Mononuclear cell (primary cell): ENCODE results near the gene ELF3. TPM values are rescaled to one million over a fixed set of nuclear protein-coding genes. Genes with fewer than 3 reads are reported as not detected.
"Not testable (repeated sequence)": the region's sequence is repeated elsewhere in the genome, so short reads cannot be mapped to it uniquely, and the experiment has no call there.

Experiments used
- H3K27me3 ChIP-seq: 2 replicates; pipeline ENCODE4 v1.6.0; 2011; ENCODE audit warnings: low read length, control low read depth; ENCODE audit not compliant: insufficient read depth
- H3K4me1 ChIP-seq: 2 replicates; pipeline ENCODE4 v1.5.1; 2011; ENCODE audit warnings: mild to moderate bottlenecking, low read length, control low read depth; ENCODE audit not compliant: insufficient read depth
- H3K4me3 ChIP-seq: 2 replicates; pipeline ENCODE4 v1.5.1; 2011; ENCODE audit warnings: mild to moderate bottlenecking, low read length, moderate library complexity
- H3K9me3 ChIP-seq: 2 replicates; pipeline ENCODE4 v1.5.1; 2011; ENCODE audit warnings: low read depth, mild to moderate bottlenecking, control low read depth, low read length
- total RNA-seq: library from RNA; depleted of rRNA; stranded (reverse); fragments of >200 nt; gene quantifications from one replicate; pipeline ENCODE4 v1.2.3, GENCODE V29; 2012

The ELF3 gene
- total RNA-seq, 1 donor, result 2.8 TPM

GRCh38 chr1:202016811-202017748 lies 6.7 kb downstream of the ELF3 start:
- Histone ChIP-seq H3K9me3 (no peaks in the 10 kb centered on the region), H3K27me3 (no peaks in the 10 kb centered on the region), H3K4me1 (no peaks in the 10 kb centered on the region), H3K4me3 (no peak overlapping the region)

- Histone ChIP-seq H3K4me1 (no peaks in the 10 kb centered on the region), H3K9me3 (no peaks in the 10 kb centered on the region), H3K27me3 (no peaks in the 10 kb centered on the region), H3K4me3 (no peak overlapping the region)
These were observed 7.5 kb downstream of the ELF3 start for GRCh38 chr1:202017749-202018467.

DNA sequence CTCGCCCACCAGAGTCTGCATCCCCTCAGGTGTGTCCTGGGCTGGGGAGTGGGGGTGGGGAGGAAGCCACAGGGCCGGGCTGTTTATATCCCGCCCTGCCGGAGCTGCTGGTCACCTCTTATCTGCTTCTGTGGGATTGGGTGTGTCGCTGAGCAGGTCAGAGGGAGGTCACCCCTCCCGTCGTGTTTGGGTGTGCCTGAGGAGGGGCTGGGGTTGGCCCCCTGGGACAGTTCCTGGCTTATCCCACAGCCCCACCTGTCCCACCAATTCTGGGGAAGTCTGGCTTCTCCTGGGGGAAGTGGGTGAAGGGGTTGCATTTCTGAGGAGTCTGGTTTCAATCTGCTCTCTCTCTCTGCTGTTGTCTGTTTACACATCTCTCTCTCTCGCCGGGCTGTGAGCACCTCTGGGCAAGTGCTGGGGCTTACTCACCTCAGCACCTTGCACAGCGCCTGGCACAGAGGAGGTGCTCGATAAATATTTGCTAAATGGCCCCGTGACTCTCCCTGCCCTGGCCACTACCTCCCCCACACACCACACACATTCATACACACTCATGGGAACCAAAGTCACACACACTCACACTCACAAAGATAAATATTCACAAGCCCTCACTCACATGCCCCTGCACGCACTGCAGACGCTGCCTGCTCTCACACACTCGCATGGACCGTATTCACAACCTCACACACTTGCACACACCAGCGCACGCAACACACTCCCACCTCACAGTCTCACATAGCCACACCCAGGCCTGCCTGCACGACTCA lies 8.3 kb downstream of the ELF3 start:
- H3K4me1 ChIP-seq, result no peaks in the 10 kb centered on the region
- H3K4me3 ChIP-seq, result no peak overlapping the region
- H3K9me3 ChIP-seq, result no peaks in the 10 kb centered on the region
- no peaks in the 10 kb centered on the region for H3K27me3 ChIP-seq

GRCh38 chr1:202019235-202019558 lies 8.8 kb downstream of the ELF3 start:
- not testable (repeated sequence) for H3K27me3 ChIP-seq, H3K4me3 ChIP-seq, H3K9me3 ChIP-seq, H3K4me1 ChIP-seq

GRCh38 chr1:202023001-202023433 lies 12.6 kb downstream of the ELF3 start:
- H3K27me3 ChIP-seq, result no peaks in the 10 kb centered on the region
- H3K4me3 ChIP-seq, result no peak overlapping the region
- H3K4me1 ChIP-seq, result no peaks in the 10 kb centered on the region
- no peaks in the 10 kb centered on the region for H3K9me3 ChIP-seq

GRCh38 chr1:202029171-202029665 lies 18.8 kb downstream of the ELF3 start:
- H3K27me3 ChIP-seq, result no peaks in the 10 kb centered on the region
- no peaks in the 10 kb centered on the region for H3K9me3 ChIP-seq
- no peak overlapping the region for H3K4me3 ChIP-seq
- H3K4me1 ChIP-seq, result no peaks in the 10 kb centered on the region

- H3K9me3 ChIP-seq, result no peaks in the 10 kb centered on the region
- H3K4me3 ChIP-seq, result no peak overlapping the region
- no peaks in the 10 kb centered on the region for H3K27me3 ChIP-seq
- no peaks in the 10 kb centered on the region for H3K4me1 ChIP-seq
These were observed 19.3 kb downstream of the ELF3 start for GRCh38 chr1:202029727-202030126.

- Histone ChIP-seq H3K9me3 (no peaks in the 10 kb centered on the region), H3K4me1 (no peaks in the 10 kb centered on the region), H3K4me3 (no peak overlapping the region), H3K27me3 (no peaks in the 10 kb centered on the region)
These were observed 21.4 kb downstream of the ELF3 start for GRCh38 chr1:202031796-202032195.

GRCh38 chr1:202034149-202034682 lies 23.8 kb downstream of the ELF3 start:
- H3K4me1 ChIP-seq, result no peaks in the 10 kb centered on the region
- no peaks in the 10 kb centered on the region for H3K9me3 ChIP-seq
- H3K4me3 ChIP-seq, result no peak overlapping the region
- no peaks in the 10 kb centered on the region for H3K27me3 ChIP-seq

GRCh38 chr1:202034683-202035462 lies 24.5 kb downstream of the ELF3 start:
- Histone ChIP-seq H3K4me3 (no peak overlapping the region), H3K27me3 (no peaks in the 10 kb centered on the region), H3K4me1 (no peaks in the 10 kb centered on the region), H3K9me3 (no peaks in the 10 kb centered on the region)

DNA sequence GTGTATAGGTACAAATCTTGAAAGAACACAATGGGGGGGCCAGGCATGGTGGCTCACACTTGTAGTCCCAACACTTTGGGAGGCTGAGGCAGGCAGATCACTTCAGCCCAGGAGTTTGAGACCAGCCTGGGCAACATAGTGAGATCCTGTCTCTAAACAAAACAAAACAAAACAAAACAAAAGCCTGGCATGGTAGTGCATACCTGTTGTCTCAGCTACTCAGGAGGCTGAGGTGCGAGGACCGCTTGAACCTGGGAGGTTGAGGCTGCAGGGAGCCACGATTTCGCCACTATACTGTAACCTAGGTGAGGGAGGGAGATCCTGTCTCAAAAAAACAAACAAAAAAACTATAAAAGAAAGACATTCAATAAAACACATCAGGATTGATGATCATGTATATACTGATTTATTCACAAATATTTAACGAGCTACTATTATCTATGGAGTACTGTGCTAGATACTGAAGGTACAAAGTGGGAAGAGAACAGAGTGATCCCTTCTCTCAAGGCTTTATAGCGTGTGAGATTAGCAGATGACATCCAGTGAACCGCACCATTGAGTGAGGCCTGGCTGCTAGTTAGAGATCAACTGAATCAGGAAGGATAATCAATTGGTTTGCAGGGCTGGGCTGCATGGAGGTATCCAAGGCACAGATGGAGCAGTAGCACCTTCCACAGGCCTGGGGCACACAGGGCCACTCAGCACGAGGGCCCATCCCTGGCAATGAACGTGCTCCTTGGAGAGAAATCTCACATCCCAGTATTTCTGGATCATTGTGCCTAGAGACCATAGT lies 26.4 kb downstream of the ELF3 start:
- no peaks in the 10 kb centered on the region for H3K27me3 ChIP-seq
- H3K4me3 ChIP-seq, result no peak overlapping the region

GRCh38 chr1:202037706-202038296 lies 27.4 kb downstream of the ELF3 start:
- Histone ChIP-seq H3K4me3 (no peak overlapping the region), H3K4me1 (no peaks in the 10 kb centered on the region), H3K27me3 (no peaks in the 10 kb centered on the region), H3K9me3 (no peaks in the 10 kb centered on the region)

More for the DNA sequence above, 26.4 kb downstream of the ELF3 start:
- H3K4me1 ChIP-seq, result no peaks in the 10 kb centered on the region
- no peaks in the 10 kb centered on the region for H3K9me3 ChIP-seq

GRCh38 chr1:202038688-202039346 lies 28.4 kb downstream of the ELF3 start:
- no peaks in the 10 kb centered on the region for H3K4me1 ChIP-seq
- H3K27me3 ChIP-seq, result no peaks in the 10 kb centered on the region
- no peak overlapping the region for H3K4me3 ChIP-seq
- H3K9me3 ChIP-seq, result no peaks in the 10 kb centered on the region
